ENCODE results near the gene GPC3.

The GPC3 gene

GRCh38 chrX:133847340-133847994 lies 137.9 kb downstream of the GPC3 start:
- no peaks in the 10 kb centered on the region for H3K36me3 ChIP-seq (ENCODE audit: insufficient read depth, low read length)
- no peaks in the 10 kb centered on the region for H3K79me2 ChIP-seq (ENCODE audit: insufficient read depth, low read length)
- no peak for TF ChIP-seq EZH2 (IDR thresholded peaks at IDR 0.05; ENCODE audit: borderline replicate concordance, low read length)
- TF ChIP-seq, protein P1, sequence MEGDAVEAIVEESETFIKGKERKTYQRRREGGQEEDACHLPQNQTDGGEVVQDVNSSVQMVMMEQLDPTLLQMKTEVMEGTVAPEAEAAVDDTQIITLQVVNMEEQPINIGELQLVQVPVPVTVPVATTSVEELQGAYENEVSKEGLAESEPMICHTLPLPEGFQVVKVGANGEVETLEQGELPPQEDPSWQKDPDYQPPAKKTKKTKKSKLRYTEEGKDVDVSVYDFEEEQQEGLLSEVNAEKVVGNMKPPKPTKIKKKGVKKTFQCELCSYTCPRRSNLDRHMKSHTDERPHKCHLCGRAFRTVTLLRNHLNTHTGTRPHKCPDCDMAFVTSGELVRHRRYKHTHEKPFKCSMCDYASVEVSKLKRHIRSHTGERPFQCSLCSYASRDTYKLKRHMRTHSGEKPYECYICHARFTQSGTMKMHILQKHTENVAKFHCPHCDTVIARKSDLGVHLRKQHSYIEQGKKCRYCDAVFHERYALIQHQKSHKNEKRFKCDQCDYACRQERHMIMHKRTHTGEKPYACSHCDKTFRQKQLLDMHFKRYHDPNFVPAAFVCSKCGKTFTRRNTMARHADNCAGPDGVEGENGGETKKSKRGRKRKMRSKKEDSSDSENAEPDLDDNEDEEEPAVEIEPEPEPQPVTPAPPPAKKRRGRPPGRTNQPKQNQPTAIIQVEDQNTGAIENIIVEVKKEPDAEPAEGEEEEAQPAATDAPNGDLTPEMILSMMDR (IDR thresholded peaks at IDR 0.05; ENCODE audit: low read length): no peak
- H3K9me2 ChIP-seq (ENCODE audit: low read depth, low read length): no peaks in the 10 kb centered on the region
- H3K4me2 ChIP-seq (ENCODE audit: low read length): no peak overlapping the region
- H3K27me3 ChIP-seq (ENCODE audit: insufficient read depth, low read length): no peaks in the 10 kb centered on the region
- H3K27ac ChIP-seq (ENCODE audit: low read depth, low read length, poor library complexity, severe bottlenecking): no peak overlapping the region
- no peaks in the 10 kb centered on the region for H3F3A ChIP-seq (ENCODE audit: insufficient read depth, low read length)
- no peak overlapping the region for H3K4me3 ChIP-seq (ENCODE audit: low read depth, low read length, poor library complexity, severe bottlenecking)
- H2AFZ ChIP-seq (ENCODE audit: low read length): no peak overlapping the region
- no peaks in the 10 kb centered on the region for H3K9me3 ChIP-seq (ENCODE audit: low read length)
- no peaks in the 10 kb centered on the region for H4K20me1 ChIP-seq (ENCODE audit: insufficient read depth, low read length)
- no peak overlapping the region for H3K9ac ChIP-seq (ENCODE audit: low read length)
- no peaks in the 10 kb centered on the region for H3K4me1 ChIP-seq (ENCODE audit: insufficient read depth, low read length, severe bottlenecking)

DNA sequence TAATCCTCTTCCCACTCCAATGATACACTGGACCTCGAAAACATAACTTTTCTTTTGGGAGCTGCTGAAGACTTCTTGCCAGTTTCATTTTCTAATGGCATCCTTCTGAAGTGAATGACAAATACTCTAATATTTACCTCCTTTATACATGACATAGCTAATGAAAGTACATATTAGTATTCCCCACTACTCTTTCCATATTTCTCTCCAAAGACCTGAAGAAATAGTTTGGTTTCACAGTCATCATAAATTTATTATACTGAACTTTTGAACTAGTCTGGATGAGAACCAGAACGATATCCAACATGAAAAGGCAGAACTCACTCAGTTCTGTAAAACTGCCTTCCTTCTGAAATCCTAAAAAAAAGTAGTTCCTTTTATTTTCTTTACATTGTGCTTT lies 139.1 kb downstream of the GPC3 start:
- no peak overlapping the region for H3K4me3 ChIP-seq (ENCODE audit: low read depth, low read length, poor library complexity, severe bottlenecking)
- no peak overlapping the region for H3K27ac ChIP-seq (ENCODE audit: low read depth, low read length, poor library complexity, severe bottlenecking)
- no peak overlapping the region for H2AFZ ChIP-seq (ENCODE audit: low read length)
- no peaks in the 10 kb centered on the region for H3K27me3 ChIP-seq (ENCODE audit: insufficient read depth, low read length)
- H3K79me2 ChIP-seq (ENCODE audit: insufficient read depth, low read length): no peaks in the 10 kb centered on the region
- H3K9me2 ChIP-seq (ENCODE audit: low read depth, low read length): no peaks in the 10 kb centered on the region
- H3K9ac ChIP-seq (ENCODE audit: low read length): no peak overlapping the region
- H3K4me1 ChIP-seq (ENCODE audit: insufficient read depth, low read length, severe bottlenecking): no peaks in the 10 kb centered on the region
- H4K20me1 ChIP-seq (ENCODE audit: insufficient read depth, low read length): no peaks in the 10 kb centered on the region
- H3K36me3 ChIP-seq (ENCODE audit: insufficient read depth, low read length): no peaks in the 10 kb centered on the region
- H3K9me3 ChIP-seq (ENCODE audit: low read length): no peaks in the 10 kb centered on the region
- no peak overlapping the region for H3K4me2 ChIP-seq (ENCODE audit: low read length)
- H3F3A ChIP-seq (ENCODE audit: insufficient read depth, low read length): no peaks in the 10 kb centered on the region
- TF ChIP-seq EZH2 (IDR thresholded peaks at IDR 0.05; ENCODE audit: borderline replicate concordance, low read length): no peak
- TF ChIP-seq, protein P1 (IDR thresholded peaks at IDR 0.05; ENCODE audit: low read length): no peak

DNA sequence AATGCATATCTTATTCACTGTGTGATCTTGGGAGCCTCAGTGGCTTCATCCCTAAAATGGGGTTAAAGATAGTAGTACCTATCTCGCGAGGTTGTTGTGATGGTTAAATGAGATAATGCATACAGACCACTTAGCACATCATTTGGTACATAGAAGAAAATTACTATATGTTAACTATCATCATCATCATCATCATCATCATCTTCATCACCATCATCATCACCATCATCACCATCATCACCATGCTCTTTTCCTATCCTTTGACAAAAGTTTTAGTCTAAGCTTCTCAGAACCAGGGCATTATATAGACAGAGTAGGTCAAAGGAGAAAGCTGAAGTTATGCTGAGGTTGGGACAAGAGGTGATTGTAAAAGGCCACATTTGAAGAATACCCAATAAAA lies 145.0 kb downstream of the GPC3 start:
- H3K9me2 ChIP-seq (ENCODE audit: low read depth, low read length): no peaks in the 10 kb centered on the region
- TF ChIP-seq, protein P1 (IDR thresholded peaks at IDR 0.05; ENCODE audit: low read length): no peak
- no peak for TF ChIP-seq EZH2 (IDR thresholded peaks at IDR 0.05; ENCODE audit: borderline replicate concordance, low read length)
- H3K9ac ChIP-seq (ENCODE audit: low read length): no peak overlapping the region
- H3K4me2 ChIP-seq (ENCODE audit: low read length): no peak overlapping the region
- no peaks in the 10 kb centered on the region for H3K79me2 ChIP-seq (ENCODE audit: insufficient read depth, low read length)
- H3F3A ChIP-seq (ENCODE audit: insufficient read depth, low read length): no peaks in the 10 kb centered on the region
- no peak overlapping the region for H3K4me3 ChIP-seq (ENCODE audit: low read depth, low read length, poor library complexity, severe bottlenecking)
- H3K27ac ChIP-seq (ENCODE audit: low read depth, low read length, poor library complexity, severe bottlenecking): no peak overlapping the region
- no peaks in the 10 kb centered on the region for H3K27me3 ChIP-seq (ENCODE audit: insufficient read depth, low read length)
- H3K4me1 ChIP-seq (ENCODE audit: insufficient read depth, low read length, severe bottlenecking): no peaks in the 10 kb centered on the region
- H4K20me1 ChIP-seq (ENCODE audit: insufficient read depth, low read length): no peaks in the 10 kb centered on the region
- no peaks in the 10 kb centered on the region for H3K36me3 ChIP-seq (ENCODE audit: insufficient read depth, low read length)
- no peak overlapping the region for H2AFZ ChIP-seq (ENCODE audit: low read length)
- H3K9me3 ChIP-seq (ENCODE audit: low read length): no peaks in the 10 kb centered on the region
